Fibroblast of lung (primary cell): ENCODE data around the gene TESMIN. TPM values are rescaled to one million over a fixed set of nuclear protein-coding genes. Genes with fewer than 3 reads are reported as not detected.
A peak's percentile ranks its signal among the peaks of the same experiment; 100 is the strongest.

ENCODE experiments used
- DNase-seq, 2 donors: peaks; one replicate each; pipeline versions ENCODE4 v3.0.0 to v3.0.0-alpha.2; 2010; ENCODE audit warnings: low read depth in 2 of 2
- H2AFZ ChIP-seq: 2 replicates; pipeline ENCODE4 v1.5.1; 2012; ENCODE audit warnings: low read length, control low read depth, inconsistent platforms
- H3K27ac ChIP-seq: 2 replicates; pipeline ENCODE4 v1.5.1; 2011; ENCODE audit warnings: low read length, control low read depth; ENCODE audit not compliant: insufficient read depth
- H3K27me3 ChIP-seq: 2 replicates; pipeline ENCODE4 v1.5.1; 2011; ENCODE audit warnings: mild to moderate bottlenecking, low read length; ENCODE audit not compliant: control insufficient read depth, insufficient read depth
- H3K36me3 ChIP-seq: 2 replicates; pipeline ENCODE4 v1.5.1; 2011; ENCODE audit warnings: low read length; ENCODE audit not compliant: control insufficient read depth, insufficient read depth
- H3K4me1 ChIP-seq: 2 replicates; pipeline ENCODE4 v1.5.1; 2011; ENCODE audit warnings: low read length; ENCODE audit not compliant: control insufficient read depth, insufficient read depth; ENCODE audit errors: extremely low read depth
- H3K4me2 ChIP-seq: 2 replicates; pipeline ENCODE4 v1.5.1; 2011; ENCODE audit warnings: low read length, control low read depth; ENCODE audit not compliant: insufficient read depth; ENCODE audit errors: extremely low read depth
- H3K4me3 ChIP-seq, 4 experiments: fragments of 200-600 bp in 1 of 4; sonication (generic) in 1 of 4; replicated peaks in 1 of 4; 2 replicates each; pipeline ENCODE4 v1.5.1; 2011 to 2016; ENCODE audit warnings: low read length in 4 of 4, low read depth in 3 of 4, mild to moderate bottlenecking in 3 of 4, control low read depth in 2 of 4, inconsistent platforms in 1 of 4, mixed read lengths in 1 of 4; ENCODE audit not compliant: insufficient read depth in 1 of 4; ENCODE audit errors: control extremely low read depth in 1 of 4
- H3K79me2 ChIP-seq: 2 replicates; pipeline ENCODE4 v1.5.1; 2012; ENCODE audit warnings: mild to moderate bottlenecking, low read length, inconsistent platforms; ENCODE audit not compliant: control insufficient read depth, insufficient read depth
- H3K9ac ChIP-seq: 2 replicates; pipeline ENCODE4 v1.5.1; 2011; ENCODE audit warnings: mild to moderate bottlenecking, low read length, control low read depth; ENCODE audit not compliant: insufficient read depth
- H3K9me3 ChIP-seq: 2 replicates; pipeline ENCODE4 v1.5.1; 2012; ENCODE audit warnings: low read depth, low read length; ENCODE audit not compliant: control insufficient read depth, insufficient read depth
- H4K20me1 ChIP-seq: 2 replicates; pipeline ENCODE4 v1.5.1; 2011; ENCODE audit warnings: low read length; ENCODE audit not compliant: control insufficient read depth, insufficient read depth; ENCODE audit errors: extremely low read depth
- CTCF ChIP-seq, 2 donors: IDR thresholded peaks in 1 of 2; conservative IDR thresholded peaks in 1 of 2; 1 replicate in 1 of 2; 2 replicates in 1 of 2; pipeline ENCODE4 v1.5.1; 2011 to 2012; ENCODE audit warnings: low read length in 2 of 2, control low read depth in 1 of 2, inconsistent platforms in 1 of 2, low read depth in 1 of 2, mild to moderate bottlenecking in 1 of 2
- EZH2 ChIP-seq: IDR thresholded peaks from 2 replicates; pipeline ENCODE4 v1.5.1; 2012; ENCODE audit warnings: low read length, control low read depth, mild to moderate bottlenecking; ENCODE audit errors: missing control alignments
- polyA plus RNA-seq, 2 donors: library from polyadenylated mRNA; depleted of rRNA in 1 of 2; stranded (reverse) in 1 of 2; unstranded in 1 of 2; fragments of >200 nt; gene quantifications; 2 replicates each; pipeline ENCODE4 v1.2.1, GENCODE V29; 2011 to 2012; ENCODE audit warnings: missing spikeins in 1 of 2
- total RNA-seq: library from RNA; depleted of rRNA; stranded (reverse); fragments of >200 nt; gene quantifications from 2 replicates; pipeline ENCODE4 v1.2.1, GENCODE V29; 2014

Gene TESMIN
- total and polyA plus RNA-seq, 2 donors (not counting 1 experiment from before 2014, with no cell fraction given): 0.70 to 2.0 TPM

GRCh38 chr11:68756171-68756766 lies 4.9 kb upstream of the TESMIN start:
- Histone ChIP-seq H2AFZ (no peak overlapping the region), H3K27me3 (no peaks in the 10 kb centered on the region), H3K4me3 (no peak overlapping the region), H3K9ac (no peak overlapping the region), H4K20me1 (no peaks in the 10 kb centered on the region), H3K36me3 (peaks cover 11% of the 10 kb centered on the region), H3K9me3 (no peaks in the 10 kb centered on the region), H3K27ac (no peak overlapping the region), H3K4me1 (no peaks in the 10 kb centered on the region), H3K79me2 (no peaks in the 10 kb centered on the region), H3K4me2 (no peak overlapping the region)
- DNase-seq: peak in 1 of 2 donors; percentile 10
- TF ChIP-seq EZH2: no peak
- TF ChIP-seq CTCF (conservative IDR thresholded peaks at IDR 0.05 in 1 of 2, IDR thresholded peaks at IDR 0.05 in 1 of 2; ENCODE audit: low read depth in 1 of 2, low read length in 2 of 2): no peak

DNA sequence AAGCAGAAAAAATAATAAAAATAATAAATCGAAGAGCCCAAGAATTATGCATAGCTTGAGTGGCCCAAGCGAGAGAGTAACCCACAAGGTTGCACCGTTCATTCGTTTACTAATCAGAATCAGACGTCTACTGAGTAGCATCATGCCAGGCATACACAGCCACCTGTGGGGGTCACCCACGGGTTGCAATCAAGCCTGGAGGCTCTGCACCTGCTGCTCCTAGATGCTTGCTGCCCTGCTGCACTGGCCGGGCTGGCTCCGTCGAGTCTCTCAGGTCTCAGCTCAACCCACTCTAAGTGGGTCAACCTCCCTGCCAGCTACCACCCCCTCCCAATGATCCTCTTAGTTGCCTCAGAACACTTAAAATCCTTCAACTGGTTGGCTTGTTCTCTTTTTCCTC lies 2.0 kb upstream of the TESMIN start:
- H3K9me3 ChIP-seq: no peaks in the 10 kb centered on the region
- no peaks in the 10 kb centered on the region for H4K20me1 ChIP-seq
- H3K4me3 ChIP-seq: no peak overlapping the region
- no peaks in the 10 kb centered on the region for H3K27me3 ChIP-seq
- no peak overlapping the region for H3K27ac ChIP-seq
- no peak overlapping the region for H2AFZ ChIP-seq
- H3K79me2 ChIP-seq: no peaks in the 10 kb centered on the region
- H3K4me2 ChIP-seq: no peak overlapping the region
- DNase-seq: no peak
- no peak overlapping the region for H3K9ac ChIP-seq
- H3K36me3 ChIP-seq: peaks cover 8% of the 10 kb centered on the region
- H3K4me1 ChIP-seq: no peaks in the 10 kb centered on the region
- TF ChIP-seq CTCF (conservative IDR thresholded peaks at IDR 0.05 in 1 of 2, IDR thresholded peaks at IDR 0.05 in 1 of 2; ENCODE audit: low read depth in 1 of 2, low read length in 2 of 2) (no peak), EZH2 (no peak)

DNA sequence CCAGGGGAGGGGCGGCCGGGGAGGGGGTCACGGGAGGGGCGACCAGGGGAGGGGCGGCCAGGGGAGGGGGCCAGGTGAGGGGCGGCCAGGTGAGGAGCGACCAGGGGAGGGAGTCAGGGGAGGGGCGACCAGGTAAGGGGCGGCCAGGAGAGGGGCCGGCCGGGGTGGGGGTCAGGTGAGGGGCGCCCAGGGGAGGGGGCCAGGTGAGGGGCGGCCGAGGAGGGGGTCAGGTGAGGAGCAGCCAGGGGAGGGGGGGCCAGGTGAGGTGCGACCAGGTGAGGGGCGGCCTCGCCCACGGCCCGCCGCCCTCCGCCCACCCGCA lies 355 bp downstream of the TESMIN start:
- DNase-seq: no peak
- H2AFZ ChIP-seq: no peak overlapping the region
- H3K9me3 ChIP-seq: no peaks in the 10 kb centered on the region
- no peak overlapping the region for H3K9ac ChIP-seq
- H4K20me1 ChIP-seq: no peaks in the 10 kb centered on the region
- no peak overlapping the region for H3K4me2 ChIP-seq
- no peaks in the 10 kb centered on the region for H3K36me3 ChIP-seq
- H3K4me1 ChIP-seq: no peaks in the 10 kb centered on the region
- H3K27me3 ChIP-seq: no peaks in the 10 kb centered on the region
- TF ChIP-seq CTCF (conservative IDR thresholded peaks at IDR 0.05 in 1 of 2, IDR thresholded peaks at IDR 0.05 in 1 of 2; ENCODE audit: low read depth in 1 of 2, low read length in 2 of 2) (no peak), EZH2 (no peak)
- no peaks in the 10 kb centered on the region for H3K79me2 ChIP-seq
- peak overlapping the region in 2 of 4 experiments; percentile 29 to 49 for H3K4me3 ChIP-seq
- H3K27ac ChIP-seq: no peak overlapping the region
